ENCODE results near the gene ZKSCAN8. TPM values are rescaled to one million over a fixed set of nuclear protein-coding genes. Genes with fewer than 3 reads are reported as not detected.

ZKSCAN8 gene
- total RNA-seq, 2 experiments from 2014 or later: 17.5 to 20.7 TPM

DNA sequence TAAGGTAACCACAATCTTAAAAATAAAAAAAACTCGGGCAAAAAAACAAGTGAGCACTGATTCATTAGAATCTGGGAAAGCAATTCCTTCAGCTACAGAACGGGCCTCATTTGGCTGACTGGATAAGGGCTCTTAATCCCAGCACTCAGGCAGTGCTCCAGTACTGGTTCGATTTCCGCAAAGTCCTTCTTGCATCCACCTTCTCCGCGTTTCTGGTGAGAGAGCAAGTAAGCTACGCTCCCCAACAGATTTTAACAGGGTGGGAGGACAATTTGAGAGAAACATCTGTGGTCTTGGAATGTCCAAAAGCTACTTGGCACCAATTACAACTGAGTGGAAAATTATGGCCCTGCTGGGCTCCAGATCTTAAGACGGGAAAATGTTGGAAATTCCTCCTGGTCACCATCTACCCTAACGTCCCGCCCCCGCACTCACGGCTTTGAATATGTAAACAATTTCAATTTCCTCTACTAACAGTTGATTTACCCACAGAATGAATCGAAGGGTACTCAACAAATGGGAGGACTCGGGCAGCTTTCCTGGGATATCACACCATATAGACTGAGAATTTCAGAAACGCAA lies 65.3 kb downstream of the ZKSCAN8 start:
- no peak for ATAC-seq
- peaks cover 6% of the 10 kb centered on the region for H3K9me3 Mint-ChIP-seq (ENCODE audit: low read depth)
- DNase-seq: no peak
- intact Hi-C loops (cut with DNase I, micrococcal nuclease): no loop called here
- peaks cover 4% of the 10 kb centered on the region for H3K36me3 Mint-ChIP-seq (ENCODE audit: low read depth)
- peaks cover 23% of the 10 kb centered on the region for H3K4me1 Mint-ChIP-seq
- H3K27ac Mint-ChIP-seq: no peak overlapping the region
- ChIA-PET POLR2A (interaction anchor here (0.8 kb wide), 1 partner anchor 16 kb away, joined by 4 read pairs; no protein-coding TSS in a partner anchor), CTCF (interaction anchor here (0.5 kb wide), 1 partner anchor 336 kb away, joined by 3 read pairs; no protein-coding TSS in a partner anchor)
- H3K27me3 Mint-ChIP-seq: peaks cover 60% of the 10 kb centered on the region
- H3K4me3 Mint-ChIP-seq: peak overlapping the region; percentile 66

DNA sequence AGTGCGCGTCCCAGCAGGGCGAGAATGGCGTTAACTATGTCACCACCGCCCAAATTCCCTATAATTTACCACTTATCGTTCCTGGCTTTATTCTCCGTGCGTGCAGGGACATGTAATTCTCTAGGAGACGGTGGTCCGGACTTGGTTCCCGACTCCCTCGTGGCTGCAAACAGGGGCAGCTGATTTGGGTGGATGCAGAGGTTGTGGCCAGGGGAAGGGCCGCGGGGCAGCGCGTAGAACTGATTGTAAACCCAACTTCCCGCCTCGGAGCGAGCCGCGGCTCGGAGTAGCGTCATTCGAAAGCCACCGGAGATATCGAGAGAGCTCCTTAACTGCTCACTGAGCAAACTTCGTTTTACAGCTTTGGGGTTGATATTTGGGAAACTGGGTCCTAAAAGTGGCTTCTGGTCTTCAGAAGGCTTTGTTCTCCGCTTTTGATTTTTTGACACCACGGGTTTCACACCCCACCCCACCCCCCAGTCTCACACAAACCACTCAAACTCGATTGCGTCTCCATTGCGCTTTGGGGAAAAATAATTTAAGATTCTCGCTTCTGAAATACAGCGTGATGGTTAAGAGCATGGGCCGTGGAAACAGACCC lies 65.9 kb downstream of the ZKSCAN8 start:
- peaks cover 26% of the 10 kb centered on the region for H3K4me1 Mint-ChIP-seq
- intact Hi-C loops (cut with DNase I, micrococcal nuclease): no loop called here
- peak; percentile 78 for ATAC-seq
- H3K36me3 Mint-ChIP-seq (ENCODE audit: low read depth): peaks cover 4% of the 10 kb centered on the region
- H3K9me3 Mint-ChIP-seq (ENCODE audit: low read depth): peaks cover 6% of the 10 kb centered on the region
- peak overlapping the region; percentile 66 for H3K4me3 Mint-ChIP-seq
- H3K27ac Mint-ChIP-seq: no peak overlapping the region
- peak; percentile 57 for DNase-seq
- ChIA-PET CTCF (interaction anchor here (0.8 kb wide), 1 partner anchor 1073 kb away, joined by 3 read pairs; no protein-coding TSS in a partner anchor), POLR2A (no interaction called here)
- H3K27me3 Mint-ChIP-seq: peaks cover 64% of the 10 kb centered on the region

DNA sequence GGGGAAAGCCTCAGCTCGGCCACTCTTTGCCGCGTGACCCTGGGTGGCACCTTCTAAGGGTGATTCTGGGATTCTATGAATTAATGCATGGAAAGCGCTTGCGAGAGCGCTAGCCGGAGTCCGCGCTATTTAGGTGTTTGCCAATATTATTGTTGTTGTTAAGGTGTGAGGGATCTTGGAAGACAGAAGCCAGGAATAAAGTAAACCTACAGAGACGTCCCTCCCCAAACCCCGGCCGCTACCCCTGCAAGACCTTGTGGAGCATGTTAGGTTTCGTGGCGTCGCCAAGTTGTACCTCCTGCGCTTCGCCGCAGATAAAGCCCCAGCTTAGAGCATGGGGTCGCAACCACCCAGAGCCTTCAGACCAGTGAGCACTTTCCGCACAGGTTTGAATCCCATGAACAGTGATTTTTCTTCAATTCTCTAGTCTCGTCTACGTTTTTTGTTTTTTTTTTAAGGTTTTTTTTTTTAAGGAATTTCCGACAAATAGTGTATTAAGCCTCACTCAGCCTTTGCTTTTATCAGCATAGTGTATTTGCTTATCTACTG lies 66.5 kb downstream of the ZKSCAN8 start:
- ChIA-PET CTCF (interaction anchor here (0.8 kb wide), 1 partner anchor 1074 kb away, joined by 3 read pairs; no protein-coding TSS in a partner anchor), POLR2A (no interaction called here)
- intact Hi-C loops (cut with DNase I, micrococcal nuclease): no loop called here
- peaks cover 4% of the 10 kb centered on the region for H3K36me3 Mint-ChIP-seq (ENCODE audit: low read depth)
- DNase-seq (no peak), ATAC-seq (no peak)
- H3K27me3 Mint-ChIP-seq: peaks cover 70% of the 10 kb centered on the region
- H3K9me3 Mint-ChIP-seq (ENCODE audit: low read depth): peaks cover 6% of the 10 kb centered on the region
- H3K27ac Mint-ChIP-seq: no peak overlapping the region
- peak overlapping the region; percentile 66 for H3K4me3 Mint-ChIP-seq
- H3K4me1 Mint-ChIP-seq: peaks cover 28% of the 10 kb centered on the region

Other genes with a start within 250 kb of the ZKSCAN8 start
- gene OR2B2, start 229.5 kb upstream of the ZKSCAN8 start, total RNA-seq: not detected
- gene OR2B6, start 184.6 kb upstream of the ZKSCAN8 start, total RNA-seq: not detected
- gene ZNF165, start 61.3 kb upstream of the ZKSCAN8 start, total RNA-seq: 1 to 10 TPM; 4.6 TPM
- 1 to 10 TPM; 2.1 to 2.6 TPM for gene ZSCAN16, start 17.3 kb upstream of the ZKSCAN8 start, total RNA-seq
- 1 to 10 TPM; 1.7 to 1.8 TPM for gene ZSCAN9, start 83.4 kb downstream of the ZKSCAN8 start, total RNA-seq
- gene ZKSCAN4, start 110.4 kb downstream of the ZKSCAN8 start, total RNA-seq: 1 to 10 TPM; 3.2 to 4.1 TPM
- gene NKAPL, start 117.4 kb downstream of the ZKSCAN8 start, total RNA-seq: under 1 TPM; 0.14 to 0.25 TPM
- gene ZSCAN26, start 125.3 kb downstream of the ZKSCAN8 start, total RNA-seq: 1 to 10 TPM; 5.0 to 6.7 TPM
- gene PGBD1, start 139.7 kb downstream of the ZKSCAN8 start, total RNA-seq: 1 to 10 TPM; 1.5 to 1.6 TPM
- 1 to 10 TPM; 1.3 to 1.8 TPM for gene ZSCAN31, start 194.3 kb downstream of the ZKSCAN8 start, total RNA-seq
- gene ZKSCAN3, start 208.1 kb downstream of the ZKSCAN8 start, total RNA-seq: 1 to 10 TPM; 2.2 to 3.1 TPM